GM13977 (cell line): ENCODE results near the gene FANCB.
A peak's percentile ranks its signal among the peaks of the same experiment; 100 is the strongest.

Experiments
- DNase-seq: peaks from one replicate; pipeline ENCODE4 v3.0.0; 2012; ENCODE audit warnings: low spot score
- in situ Hi-C: fragments of 300-500 bp; cut with MboI; formaldehyde crosslinking; loops from one replicate; pipeline ENCODE4 v1.12.0; 2022; ENCODE audit warnings: low sequenced_read_pairs, low pct_unique_long_range_greater_than_20kb, mixed read lengths, inconsistent platforms; ENCODE audit not compliant: unreplicated experiment
- TF ChIP-seq, protein P1 (sequence below): IDR thresholded peaks from 2 replicates; pipeline ENCODE4 v1.5.1; 2012; ENCODE audit warnings: mild to moderate bottlenecking, control low read depth; ENCODE audit not compliant: insufficient read depth; ENCODE audit errors: extremely low read depth, missing control alignments

FANCB gene

GRCh38 chrX:14864631-14865030, 8.2 kb downstream of the FANCB start:
- in situ Hi-C loops: no loop called here
- TF ChIP-seq, protein P1, sequence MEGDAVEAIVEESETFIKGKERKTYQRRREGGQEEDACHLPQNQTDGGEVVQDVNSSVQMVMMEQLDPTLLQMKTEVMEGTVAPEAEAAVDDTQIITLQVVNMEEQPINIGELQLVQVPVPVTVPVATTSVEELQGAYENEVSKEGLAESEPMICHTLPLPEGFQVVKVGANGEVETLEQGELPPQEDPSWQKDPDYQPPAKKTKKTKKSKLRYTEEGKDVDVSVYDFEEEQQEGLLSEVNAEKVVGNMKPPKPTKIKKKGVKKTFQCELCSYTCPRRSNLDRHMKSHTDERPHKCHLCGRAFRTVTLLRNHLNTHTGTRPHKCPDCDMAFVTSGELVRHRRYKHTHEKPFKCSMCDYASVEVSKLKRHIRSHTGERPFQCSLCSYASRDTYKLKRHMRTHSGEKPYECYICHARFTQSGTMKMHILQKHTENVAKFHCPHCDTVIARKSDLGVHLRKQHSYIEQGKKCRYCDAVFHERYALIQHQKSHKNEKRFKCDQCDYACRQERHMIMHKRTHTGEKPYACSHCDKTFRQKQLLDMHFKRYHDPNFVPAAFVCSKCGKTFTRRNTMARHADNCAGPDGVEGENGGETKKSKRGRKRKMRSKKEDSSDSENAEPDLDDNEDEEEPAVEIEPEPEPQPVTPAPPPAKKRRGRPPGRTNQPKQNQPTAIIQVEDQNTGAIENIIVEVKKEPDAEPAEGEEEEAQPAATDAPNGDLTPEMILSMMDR: no peak
- no peak for DNase-seq

- in situ Hi-C loops: no loop called here
- TF ChIP-seq, protein P1: no peak
These were observed 21.3 kb downstream of the FANCB start for GRCh38 chrX:14851526-14851925.

DNA sequence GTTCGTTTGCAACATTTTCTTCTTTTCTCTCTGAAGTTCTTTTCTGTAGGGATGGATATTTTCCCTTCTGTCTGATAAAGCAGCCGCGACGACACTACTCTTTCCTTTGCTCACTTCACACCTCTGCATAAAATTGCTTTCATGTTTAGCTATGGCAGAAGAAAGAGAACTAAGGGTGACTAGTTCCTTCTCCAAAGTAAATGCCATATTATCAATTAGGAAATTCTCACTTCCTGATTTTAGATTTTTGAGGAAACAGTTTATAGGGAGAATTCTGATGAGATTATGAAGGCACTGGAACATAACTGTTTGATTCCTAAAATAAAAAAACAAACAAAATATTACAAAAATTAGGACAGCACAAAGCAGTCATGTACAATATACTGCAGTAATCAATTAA, 29.2 kb downstream of the FANCB start:
- TF ChIP-seq, protein P1: no peak
- no peak for DNase-seq
- in situ Hi-C loops: no loop called here

More at GRCh38 chrX:14851526-14851925, 21.3 kb downstream of the FANCB start:
- DNase-seq: no peak

- TF ChIP-seq, protein P1: no peak
- in situ Hi-C loops: no loop called here
- peak; percentile 4 for DNase-seq
These were observed 35.7 kb downstream of the FANCB start for GRCh38 chrX:14837155-14837554.

DNA sequence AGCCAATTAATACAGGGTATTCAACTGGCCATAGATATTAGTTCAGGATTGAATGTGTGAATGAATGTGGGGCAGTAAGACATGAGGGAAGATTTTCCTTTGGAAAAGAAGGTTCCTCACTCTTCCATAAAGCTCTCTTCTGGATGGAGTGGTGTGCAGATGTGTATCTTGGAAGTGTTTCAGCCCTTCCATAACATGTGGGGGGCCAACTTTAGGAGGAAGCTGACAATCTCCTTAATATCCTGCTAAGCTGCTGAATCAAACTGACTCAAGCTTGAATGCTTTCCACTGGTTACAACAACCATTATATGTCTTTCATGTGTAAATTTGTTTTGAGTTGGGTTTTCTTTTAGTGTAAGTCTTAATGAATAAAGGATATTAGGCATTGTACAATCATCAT, 40.3 kb downstream of the FANCB start:
- TF ChIP-seq, protein P1: no peak
- in situ Hi-C loops: no loop called here
- DNase-seq: no peak

GRCh38 chrX:14832151-14832550, 40.7 kb downstream of the FANCB start:
- no peak for DNase-seq
- TF ChIP-seq, protein P1: no peak
- in situ Hi-C loops: no loop called here

GRCh38 chrX:14829643-14830042, 43.2 kb downstream of the FANCB start:
- DNase-seq: no peak
- TF ChIP-seq, protein P1: no peak
- in situ Hi-C loops: no loop called here
